ENCODE measurements around the gene FAM89B. TPM values are rescaled to one million over a fixed set of nuclear protein-coding genes. Genes with fewer than 3 reads are reported as not detected.
A peak's percentile ranks its signal among the peaks of the same experiment; 100 is the strongest.

Gene FAM89B
- polyA plus RNA-seq, 1 experiment = 28.8 TPM

- no peak for DNase-seq (ENCODE audit: low read depth, low spot score)
- TF ChIP-seq, protein P1, sequence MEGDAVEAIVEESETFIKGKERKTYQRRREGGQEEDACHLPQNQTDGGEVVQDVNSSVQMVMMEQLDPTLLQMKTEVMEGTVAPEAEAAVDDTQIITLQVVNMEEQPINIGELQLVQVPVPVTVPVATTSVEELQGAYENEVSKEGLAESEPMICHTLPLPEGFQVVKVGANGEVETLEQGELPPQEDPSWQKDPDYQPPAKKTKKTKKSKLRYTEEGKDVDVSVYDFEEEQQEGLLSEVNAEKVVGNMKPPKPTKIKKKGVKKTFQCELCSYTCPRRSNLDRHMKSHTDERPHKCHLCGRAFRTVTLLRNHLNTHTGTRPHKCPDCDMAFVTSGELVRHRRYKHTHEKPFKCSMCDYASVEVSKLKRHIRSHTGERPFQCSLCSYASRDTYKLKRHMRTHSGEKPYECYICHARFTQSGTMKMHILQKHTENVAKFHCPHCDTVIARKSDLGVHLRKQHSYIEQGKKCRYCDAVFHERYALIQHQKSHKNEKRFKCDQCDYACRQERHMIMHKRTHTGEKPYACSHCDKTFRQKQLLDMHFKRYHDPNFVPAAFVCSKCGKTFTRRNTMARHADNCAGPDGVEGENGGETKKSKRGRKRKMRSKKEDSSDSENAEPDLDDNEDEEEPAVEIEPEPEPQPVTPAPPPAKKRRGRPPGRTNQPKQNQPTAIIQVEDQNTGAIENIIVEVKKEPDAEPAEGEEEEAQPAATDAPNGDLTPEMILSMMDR (IDR thresholded peaks at IDR 0.05; ENCODE audit: low read depth, low read length) = no peak
- Histone ChIP-seq H3K9me3 (ENCODE audit: control insufficient read depth, insufficient read depth, low read length) (no peaks in the 10 kb centered on the region; the same call in 1 of the 2 replicates), H3K27ac (ENCODE audit: low read depth, low read length) (no peak overlapping the region), H3K4me3 (ENCODE audit: low read depth, low read length) (peak overlapping the region; percentile 32; the same call in 1 of the 2 replicates), H3K27me3 (ENCODE audit: control insufficient read depth, insufficient read depth, low read length) (no peaks in the 10 kb centered on the region)
- CTCF ChIA-PET = interaction anchor here (1.3 kb wide), 1 partner anchor 35 kb away, joined by 4 read pairs; the partner anchor contains the start of gene FAM89B
- POLR2A ChIA-PET = interaction anchor here (0.8 to 1.3 kb wide), 5 partner anchors 8 to 67 kb away, joined by 3 to 6 read pairs (median 3); partner anchors contain the start of genes EHBP1L1, PCNX3 and RELA
Measured at GRCh38 chr11:65607614-65608426, 35.5 kb downstream of the FAM89B start.

GRCh38 chr11:65609229-65609628 is 36.9 kb downstream of the FAM89B start:
- Histone ChIP-seq H3K9me3 (ENCODE audit: control insufficient read depth, insufficient read depth, low read length) (no peaks in the 10 kb centered on the region; the same call in 1 of the 2 replicates), H3K27ac (ENCODE audit: low read depth, low read length) (no peak overlapping the region), H3K27me3 (ENCODE audit: control insufficient read depth, insufficient read depth, low read length) (no peaks in the 10 kb centered on the region), H3K4me3 (ENCODE audit: low read depth, low read length) (no peak overlapping the region)
- no peak for DNase-seq (ENCODE audit: low read depth, low spot score)
- ChIA-PET CTCF (interaction anchor here (1.2 kb wide), 1 partner anchor 15 kb away, joined by 6 read pairs; no protein-coding TSS in a partner anchor), POLR2A (no interaction called here)
- TF ChIP-seq, protein P1 (IDR thresholded peaks at IDR 0.05; ENCODE audit: low read depth, low read length) = no peak

DNA sequence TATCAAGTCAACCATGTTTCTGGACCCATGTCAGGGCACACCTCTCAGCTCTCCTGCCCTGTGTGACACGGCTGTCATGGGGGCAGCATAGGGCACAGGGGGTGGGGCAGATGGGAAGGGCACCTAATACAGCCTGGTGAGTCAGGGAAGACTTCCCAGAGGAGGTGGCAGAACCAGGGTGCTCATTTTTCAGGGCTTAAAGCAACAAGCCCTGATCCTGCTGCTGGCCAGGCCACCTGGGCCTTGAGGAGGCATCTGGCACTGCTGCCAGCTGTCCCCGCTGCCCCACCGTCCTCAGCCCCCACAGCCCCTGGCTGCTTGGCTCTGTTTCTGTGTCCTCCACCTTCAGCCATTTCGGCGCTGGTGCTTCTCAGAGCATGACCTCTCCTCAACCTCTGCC is 37.3 kb downstream of the FAM89B start:
- DNase-seq (ENCODE audit: low read depth, low spot score) = no peak
- TF ChIP-seq, protein P1 (IDR thresholded peaks at IDR 0.05; ENCODE audit: low read depth, low read length) = no peak
- Histone ChIP-seq H3K4me3 (ENCODE audit: low read depth, low read length) (no peak overlapping the region), H3K9me3 (ENCODE audit: control insufficient read depth, insufficient read depth, low read length) (no peaks in the 10 kb centered on the region; the same call in 1 of the 2 replicates), H3K27me3 (ENCODE audit: control insufficient read depth, insufficient read depth, low read length) (no peaks in the 10 kb centered on the region), H3K27ac (ENCODE audit: low read depth, low read length) (no peak overlapping the region)
- ChIA-PET CTCF (interaction anchor here (1.2 kb wide), 1 partner anchor 16 kb away, joined by 6 read pairs; no protein-coding TSS in a partner anchor), POLR2A (no interaction called here)

DNA sequence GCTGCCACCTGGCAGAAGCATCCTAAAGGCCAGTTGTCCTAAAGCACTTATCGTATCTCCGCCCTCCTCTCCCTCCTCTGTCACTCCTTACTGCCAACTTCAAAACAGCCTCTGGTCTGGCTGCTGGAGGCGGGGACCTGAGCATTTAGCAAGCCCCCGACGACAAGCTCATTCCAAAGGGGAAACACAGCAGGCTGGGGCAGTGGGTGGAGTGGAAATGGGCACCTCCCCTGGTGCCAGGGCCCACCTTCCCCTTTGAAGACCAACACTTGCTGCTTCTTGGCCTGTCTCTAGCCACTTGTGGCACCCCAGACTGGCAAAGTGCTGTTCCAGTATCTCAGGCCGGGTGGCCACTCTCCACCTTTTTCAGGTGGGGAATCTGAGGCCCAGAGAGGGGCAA is 38.1 kb downstream of the FAM89B start:
- CTCF ChIA-PET = no interaction called here
- Histone ChIP-seq H3K9me3 (ENCODE audit: control insufficient read depth, insufficient read depth, low read length) (no peaks in the 10 kb centered on the region; the same call in 1 of the 2 replicates), H3K4me3 (ENCODE audit: low read depth, low read length) (peak overlapping the region; percentile 7; the same call in 1 of the 2 replicates), H3K27me3 (ENCODE audit: control insufficient read depth, insufficient read depth, low read length) (no peaks in the 10 kb centered on the region), H3K27ac (ENCODE audit: low read depth, low read length) (no peak overlapping the region)
- TF ChIP-seq, protein P1 (IDR thresholded peaks at IDR 0.05; ENCODE audit: low read depth, low read length) = no peak
- POLR2A ChIA-PET = no interaction called here
- no peak for DNase-seq (ENCODE audit: low read depth, low spot score)
